CMK (cell line): ENCODE measurements around the gene STX18.
A peak's percentile ranks its signal among the peaks of the same experiment; 100 is the strongest.
"Not testable (repeated sequence)": the region's sequence is repeated elsewhere in the genome, so short reads cannot be mapped to it uniquely, and the experiment has no call there.

Source experiments
- DNase-seq: peaks from one replicate; pipeline ENCODE4 v3.0.0-alpha.2; 2010; ENCODE audit warnings: low read depth

STX18 gene

GRCh38 chr4:4507923-4508322, 33.9 kb downstream of the STX18 start:
- no peak for DNase-seq

- no peak for DNase-seq
These were observed 34.4 kb downstream of the STX18 start for GRCh38 chr4:4507403-4507802.

DNA sequence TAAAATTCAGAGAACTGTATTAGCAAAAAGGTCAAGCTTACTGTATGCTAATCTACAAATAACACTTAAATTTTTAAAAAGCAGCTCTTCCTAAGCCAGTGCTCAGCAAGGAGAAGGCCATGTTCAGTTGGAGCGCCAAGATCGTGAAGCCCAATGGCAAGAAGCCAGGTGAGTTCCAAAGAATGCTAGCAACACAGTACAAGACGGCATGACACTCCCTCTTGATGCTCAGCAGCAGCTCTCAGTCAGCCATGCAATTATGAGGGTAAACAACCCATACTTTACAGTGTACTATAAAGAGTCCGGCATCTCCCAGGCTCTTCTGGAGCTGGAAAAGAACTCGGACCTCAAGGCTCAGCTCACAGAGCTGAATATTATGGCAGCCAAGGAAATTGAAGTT, 34.9 kb downstream of the STX18 start:
- no peak for DNase-seq

- not testable (repeated sequence) for DNase-seq
These were observed 36.6 kb downstream of the STX18 start for GRCh38 chr4:4505211-4505610.

- DNase-seq: no peak
These were observed 37.1 kb downstream of the STX18 start for GRCh38 chr4:4504783-4505182.

- DNase-seq: no peak
These were observed 39.0 kb downstream of the STX18 start for GRCh38 chr4:4502694-4503311.

DNA sequence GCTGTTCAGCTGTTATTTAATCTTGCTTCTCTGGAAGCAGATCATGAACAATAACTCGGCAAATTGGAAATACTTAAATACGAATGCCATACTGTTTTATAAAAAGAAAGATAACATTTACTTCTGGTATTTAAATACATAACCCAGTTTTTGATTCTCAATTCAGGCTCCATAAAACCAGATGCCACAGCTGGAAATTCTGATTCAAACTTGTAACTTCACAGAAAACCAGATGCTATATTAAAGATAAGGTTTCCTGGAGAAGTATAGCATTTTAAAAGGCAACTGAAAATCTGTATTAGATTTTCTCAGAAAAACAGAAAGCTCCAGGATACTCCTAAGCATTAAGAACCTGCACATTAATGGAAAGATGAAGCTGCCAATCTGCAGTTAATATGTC, 40.2 kb downstream of the STX18 start:
- DNase-seq: no peak

DNA sequence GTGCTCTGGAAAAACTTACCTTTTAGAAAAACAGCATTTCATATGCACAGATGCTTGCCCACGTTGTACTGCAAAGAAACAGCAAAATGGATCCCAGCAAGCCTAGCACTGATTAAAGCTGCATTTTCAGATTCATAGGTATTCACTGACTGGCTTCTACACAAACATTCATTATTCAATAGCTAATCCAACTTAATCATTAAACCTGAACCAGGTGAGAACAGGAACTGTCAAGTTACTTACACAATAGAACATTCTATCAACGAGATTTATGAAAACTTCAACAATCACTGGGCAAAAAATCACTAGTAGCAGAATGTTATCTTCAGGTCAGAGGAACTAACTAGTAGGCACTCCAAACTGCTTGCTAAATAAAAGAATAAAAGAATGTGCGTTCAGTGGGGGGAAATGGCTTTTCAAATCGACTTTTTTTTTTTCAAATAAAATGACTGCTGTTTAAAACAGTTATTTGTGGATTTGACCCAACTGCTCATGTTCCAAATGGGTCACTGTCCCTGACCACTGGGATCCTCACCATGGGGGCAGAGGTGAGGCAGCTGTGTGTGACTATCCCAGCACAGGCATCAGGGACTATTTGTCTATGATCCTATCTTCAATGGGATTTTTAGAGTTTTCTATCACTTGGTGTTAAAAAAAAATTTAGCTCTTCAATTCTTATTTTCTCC, 42.3 kb downstream of the STX18 start:
- no peak for DNase-seq

- no peak for DNase-seq
These were observed 45.1 kb downstream of the STX18 start for GRCh38 chr4:4496592-4497372.

DNA sequence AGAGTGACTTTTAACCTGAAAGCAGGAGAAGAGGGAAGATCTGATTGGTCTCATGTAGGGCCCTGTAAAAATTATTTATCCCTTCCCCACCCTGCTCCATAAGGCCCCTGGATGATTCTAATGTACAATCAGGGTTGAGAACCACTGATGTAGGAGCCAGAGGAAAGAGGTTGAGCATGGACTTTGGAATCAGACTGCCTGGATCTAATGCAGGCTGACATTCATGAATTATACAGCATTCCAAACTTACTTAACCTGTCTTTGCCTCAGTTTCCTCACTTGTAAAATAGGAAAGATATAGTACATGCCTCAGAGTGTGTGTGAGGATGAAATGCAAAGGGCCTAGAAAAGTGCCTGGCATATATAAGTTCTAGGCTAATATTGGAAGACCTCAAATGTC, 47.0 kb downstream of the STX18 start:
- no peak for DNase-seq

- no peak for DNase-seq
These were observed 49.5 kb downstream of the STX18 start for GRCh38 chr4:4492161-4492847.

GRCh38 chr4:4491396-4491893, 50.4 kb downstream of the STX18 start:
- DNase-seq: no peak

DNA sequence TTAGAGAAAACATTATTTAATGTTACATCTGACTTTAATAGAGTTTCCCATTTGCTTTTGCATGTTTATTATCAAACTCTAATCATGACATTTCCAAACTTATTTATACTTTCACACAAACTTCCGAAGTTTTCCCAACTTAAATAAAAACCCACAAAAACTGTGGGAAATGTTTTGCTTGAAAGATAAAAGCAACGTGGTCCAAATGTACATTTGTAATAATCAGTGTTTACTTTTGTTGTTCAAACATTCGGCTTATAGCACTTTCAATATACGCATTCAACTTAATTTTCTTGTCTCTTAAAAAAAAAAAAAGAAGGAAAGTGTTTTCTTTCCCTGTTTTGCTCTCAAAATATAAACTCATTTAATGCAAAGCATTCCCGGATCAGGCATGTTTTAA, 51.0 kb downstream of the STX18 start:
- DNase-seq: no peak

GRCh38 chr4:4490041-4490440, 51.8 kb downstream of the STX18 start:
- DNase-seq: no peak

- DNase-seq: peak; percentile 59
These were observed 53.1 kb downstream of the STX18 start for GRCh38 chr4:4488405-4489404.

GRCh38 chr4:4486969-4487368, 54.9 kb downstream of the STX18 start:
- DNase-seq: no peak

- DNase-seq: no peak
These were observed 56.0 kb downstream of the STX18 start for GRCh38 chr4:4485806-4486205.

- no peak for DNase-seq
These were observed 60.4 kb downstream of the STX18 start for GRCh38 chr4:4481399-4481994.

DNA sequence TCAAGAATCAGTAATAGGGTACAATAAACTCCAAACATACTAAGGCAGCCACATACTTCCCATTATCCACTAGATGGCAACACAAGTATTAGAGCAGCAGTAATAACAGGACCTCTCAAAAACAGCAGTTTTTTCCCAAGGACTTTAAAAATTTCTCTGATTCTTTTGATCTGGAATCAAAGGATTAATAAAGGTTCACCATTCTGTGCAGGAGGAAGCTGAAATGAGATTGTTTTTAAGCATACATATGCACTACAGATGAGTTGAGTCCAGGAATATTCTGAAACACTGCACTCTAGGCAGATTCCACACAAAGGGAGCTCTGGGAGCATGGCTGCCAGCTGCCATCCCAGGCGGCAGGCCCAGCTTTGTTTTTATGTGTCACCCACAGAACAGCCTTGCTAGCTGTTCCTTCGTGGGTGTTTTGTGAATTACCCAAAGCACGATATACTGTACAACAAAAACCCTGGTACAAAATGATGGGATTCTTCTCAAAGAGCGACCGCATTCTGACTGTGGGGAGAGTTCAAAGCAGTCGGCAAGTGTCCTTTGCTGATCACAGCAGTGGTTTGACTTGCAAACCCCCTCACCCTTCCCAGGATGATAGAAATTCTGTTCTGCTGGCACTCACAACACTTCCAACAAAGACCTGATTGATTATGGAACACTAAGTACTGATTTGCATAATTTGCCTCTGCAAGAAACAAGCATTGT, 61.0 kb downstream of the STX18 start:
- DNase-seq: no peak

DNA sequence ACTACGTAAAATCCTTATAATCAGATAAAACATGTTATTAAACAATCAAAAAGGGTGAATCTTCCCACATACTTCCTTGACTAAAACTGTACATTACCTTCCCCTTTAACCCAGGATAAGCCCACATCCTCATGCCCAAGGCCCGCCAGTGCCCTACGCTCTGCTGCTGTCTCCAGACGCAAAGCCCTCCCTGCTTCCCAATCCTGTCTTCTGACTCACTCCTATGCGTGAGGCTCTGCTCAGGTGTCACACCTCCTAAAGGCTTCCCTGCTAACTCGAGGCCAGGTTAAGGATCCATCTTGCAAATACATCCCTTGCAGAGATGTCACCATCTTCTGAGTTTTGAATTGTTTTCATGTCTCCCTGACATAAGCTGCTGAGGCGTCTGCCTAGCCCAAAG, 61.6 kb downstream of the STX18 start:
- DNase-seq: no peak
